Measurements from ENCODE around the gene CTXN3.

GRCh38 chr5:127699416-127699815 is 50.5 kb downstream of the CTXN3 start:
- TF ChIP-seq, protein P1, sequence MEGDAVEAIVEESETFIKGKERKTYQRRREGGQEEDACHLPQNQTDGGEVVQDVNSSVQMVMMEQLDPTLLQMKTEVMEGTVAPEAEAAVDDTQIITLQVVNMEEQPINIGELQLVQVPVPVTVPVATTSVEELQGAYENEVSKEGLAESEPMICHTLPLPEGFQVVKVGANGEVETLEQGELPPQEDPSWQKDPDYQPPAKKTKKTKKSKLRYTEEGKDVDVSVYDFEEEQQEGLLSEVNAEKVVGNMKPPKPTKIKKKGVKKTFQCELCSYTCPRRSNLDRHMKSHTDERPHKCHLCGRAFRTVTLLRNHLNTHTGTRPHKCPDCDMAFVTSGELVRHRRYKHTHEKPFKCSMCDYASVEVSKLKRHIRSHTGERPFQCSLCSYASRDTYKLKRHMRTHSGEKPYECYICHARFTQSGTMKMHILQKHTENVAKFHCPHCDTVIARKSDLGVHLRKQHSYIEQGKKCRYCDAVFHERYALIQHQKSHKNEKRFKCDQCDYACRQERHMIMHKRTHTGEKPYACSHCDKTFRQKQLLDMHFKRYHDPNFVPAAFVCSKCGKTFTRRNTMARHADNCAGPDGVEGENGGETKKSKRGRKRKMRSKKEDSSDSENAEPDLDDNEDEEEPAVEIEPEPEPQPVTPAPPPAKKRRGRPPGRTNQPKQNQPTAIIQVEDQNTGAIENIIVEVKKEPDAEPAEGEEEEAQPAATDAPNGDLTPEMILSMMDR (IDR thresholded peaks at IDR 0.05): no peak
- TF ChIP-seq POLR2A (IDR thresholded peaks at IDR 0.05): no peak
